ENCODE measurements around the gene EPHA5. TPM values are rescaled to one million over a fixed set of nuclear protein-coding genes. Genes with fewer than 3 reads are reported as not detected.
"Not testable (repeated sequence)": the region's sequence is repeated elsewhere in the genome, so short reads cannot be mapped to it uniquely, and the experiment has no call there.

The EPHA5 gene
- total RNA-seq, 1 experiment from 2014 or later, result 14.2 TPM

GRCh38 chr4:65370709-65371108 is 299.6 kb downstream of the EPHA5 start:
- no peak for DNase-seq (ENCODE audit: low spot score)

- no peak for DNase-seq (ENCODE audit: low spot score)
Measured at GRCh38 chr4:65367306-65367705, 303.0 kb downstream of the EPHA5 start.

- DNase-seq (ENCODE audit: low spot score), result no peak
Measured at GRCh38 chr4:65358914-65359313, 311.4 kb downstream of the EPHA5 start.

GRCh38 chr4:65353098-65353497 is 317.2 kb downstream of the EPHA5 start:
- no peak for DNase-seq (ENCODE audit: low spot score)

GRCh38 chr4:65344278-65344825 is 325.9 kb downstream of the EPHA5 start:
- no peak for DNase-seq (ENCODE audit: low spot score)

GRCh38 chr4:65343342-65343741 is 326.9 kb downstream of the EPHA5 start:
- no peak for DNase-seq (ENCODE audit: low spot score)

- no peak for DNase-seq (ENCODE audit: low spot score)
Measured at GRCh38 chr4:65341557-65341956, 328.7 kb downstream of the EPHA5 start.

GRCh38 chr4:65340382-65341109 is 329.7 kb downstream of the EPHA5 start:
- no peak for DNase-seq (ENCODE audit: low spot score)

GRCh38 chr4:65337371-65337770 is 332.9 kb downstream of the EPHA5 start:
- no peak for DNase-seq (ENCODE audit: low spot score)

GRCh38 chr4:65336465-65336864 is 333.8 kb downstream of the EPHA5 start:
- DNase-seq (ENCODE audit: low spot score), result no peak

GRCh38 chr4:65316534-65316933 is 353.8 kb downstream of the EPHA5 start:
- no peak for DNase-seq (ENCODE audit: low spot score)

GRCh38 chr4:65311120-65311519 is 359.2 kb downstream of the EPHA5 start:
- no peak for DNase-seq (ENCODE audit: low spot score)

- no peak for DNase-seq (ENCODE audit: low spot score)
Measured at GRCh38 chr4:65310586-65310985, 359.7 kb downstream of the EPHA5 start.

- not testable (repeated sequence) for DNase-seq (ENCODE audit: low spot score)
Measured at GRCh38 chr4:65308626-65309025, 361.7 kb downstream of the EPHA5 start.

- DNase-seq (ENCODE audit: low spot score), result no peak
Measured at GRCh38 chr4:65302145-65302544, 368.1 kb downstream of the EPHA5 start.

- DNase-seq (ENCODE audit: low spot score), result no peak
Measured at GRCh38 chr4:65296246-65296645, 374.0 kb downstream of the EPHA5 start.

- no peak for DNase-seq (ENCODE audit: low spot score)
Measured at GRCh38 chr4:65287071-65287470, 383.2 kb downstream of the EPHA5 start.
